Stimulated activated CD4-positive, alpha-beta T cell treated with anti-CD3 and anti-CD28 coated beads, Interleukin-2, amount 100 ng/mL, for 4 hours (primary cell): ENCODE data around the gene SEMA6B.
A peak's percentile ranks its signal among the peaks of the same experiment; 100 is the strongest.
"Not testable (repeated sequence)": the region's sequence is repeated elsewhere in the genome, so short reads cannot be mapped to it uniquely, and the experiment has no call there.

Experiments
- DNase-seq: peaks from one replicate; pipeline ENCODE4 v3.0.0-alpha.2; 2020; ENCODE audit warnings: low read depth

Gene SEMA6B

DNA sequence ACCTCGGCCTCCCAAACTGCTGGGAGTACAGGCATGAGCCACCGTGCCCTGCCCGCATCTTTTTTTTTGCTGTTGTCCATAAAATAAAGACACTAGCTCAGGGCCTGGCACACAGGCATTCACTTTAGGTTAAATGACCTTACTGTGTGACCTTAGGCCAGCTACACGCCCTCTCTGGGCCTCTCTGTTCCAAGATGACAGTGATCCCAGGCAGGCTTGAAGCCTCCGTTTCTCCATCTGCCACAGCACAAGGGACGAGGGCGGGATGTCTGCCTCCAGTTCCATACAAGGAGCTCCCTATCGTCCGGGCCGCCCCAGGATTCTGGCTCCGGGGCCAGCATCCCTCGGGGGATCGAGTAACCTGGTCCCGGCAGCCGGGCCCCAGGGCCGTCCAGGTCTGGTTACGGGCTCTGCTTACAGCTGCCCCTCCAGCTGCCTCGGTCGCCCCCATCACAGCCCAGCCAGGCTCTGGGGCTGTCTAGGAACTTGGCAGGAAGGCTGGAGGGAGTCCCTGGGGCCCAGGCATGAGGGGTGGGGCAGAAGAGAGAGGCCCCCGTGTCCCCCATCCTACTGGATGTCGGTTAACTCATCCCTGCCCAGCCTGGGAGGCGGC lies 11.9 kb upstream of the SEMA6B start:
- no peak for DNase-seq

DNA sequence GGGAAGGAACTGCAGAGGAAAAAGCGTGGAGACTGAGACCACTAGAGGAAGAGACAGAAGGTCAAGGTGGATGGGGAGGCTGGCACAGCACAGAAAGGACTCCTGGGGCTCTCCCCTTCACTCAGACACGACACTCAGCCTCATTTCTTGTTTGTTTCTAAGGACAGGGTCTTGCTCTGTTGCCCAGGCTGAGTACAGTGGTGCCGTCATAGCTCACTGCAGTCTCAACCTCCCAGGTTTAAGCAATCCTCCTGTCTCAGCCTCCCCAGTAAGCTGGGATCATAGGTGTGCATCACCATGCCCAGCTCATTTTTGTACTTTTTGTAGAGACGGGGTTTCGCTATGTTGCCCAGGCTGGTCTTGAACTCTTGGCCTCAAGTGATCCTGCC lies 11.4 kb upstream of the SEMA6B start:
- DNase-seq: no peak

DNA sequence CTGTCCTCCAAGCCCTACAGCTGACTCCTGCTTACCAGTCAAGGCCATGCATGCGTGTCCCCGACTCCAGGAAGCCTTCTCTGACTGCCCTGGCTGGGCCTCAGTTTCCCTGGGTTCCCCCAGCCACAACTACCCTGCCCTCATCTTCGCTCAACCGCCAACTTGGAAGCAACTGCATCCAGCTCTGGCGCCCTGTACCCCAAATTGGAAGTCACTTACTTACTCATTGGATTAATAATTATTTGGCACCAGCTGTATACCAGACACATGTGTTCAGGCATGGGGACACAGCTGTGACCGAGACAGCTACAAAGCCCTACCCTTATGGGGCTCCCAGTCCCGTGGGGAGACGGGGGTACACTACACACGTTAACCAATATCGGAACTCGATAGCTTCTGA lies 10.9 kb upstream of the SEMA6B start:
- DNase-seq: no peak

DNA sequence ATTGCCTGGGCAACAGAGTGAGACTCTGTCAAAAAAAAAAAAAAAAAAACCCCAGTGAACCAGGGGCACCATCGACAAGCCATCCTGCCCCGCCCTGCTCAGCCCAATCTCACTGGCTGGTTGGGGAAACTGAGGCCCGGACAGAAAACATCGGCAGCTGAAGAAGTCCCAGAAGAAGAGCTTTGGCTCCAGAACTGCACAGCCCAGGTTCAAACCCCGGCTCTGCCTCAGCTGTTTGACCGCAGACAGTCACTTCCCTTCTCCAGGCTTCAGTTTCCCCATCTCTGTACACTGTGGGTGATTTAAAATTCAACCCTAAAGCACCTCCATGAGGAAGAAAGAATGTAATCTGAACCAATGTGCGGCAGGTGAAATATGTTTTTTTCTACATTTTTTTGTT lies 9.4 kb upstream of the SEMA6B start:
- DNase-seq: no peak

DNA sequence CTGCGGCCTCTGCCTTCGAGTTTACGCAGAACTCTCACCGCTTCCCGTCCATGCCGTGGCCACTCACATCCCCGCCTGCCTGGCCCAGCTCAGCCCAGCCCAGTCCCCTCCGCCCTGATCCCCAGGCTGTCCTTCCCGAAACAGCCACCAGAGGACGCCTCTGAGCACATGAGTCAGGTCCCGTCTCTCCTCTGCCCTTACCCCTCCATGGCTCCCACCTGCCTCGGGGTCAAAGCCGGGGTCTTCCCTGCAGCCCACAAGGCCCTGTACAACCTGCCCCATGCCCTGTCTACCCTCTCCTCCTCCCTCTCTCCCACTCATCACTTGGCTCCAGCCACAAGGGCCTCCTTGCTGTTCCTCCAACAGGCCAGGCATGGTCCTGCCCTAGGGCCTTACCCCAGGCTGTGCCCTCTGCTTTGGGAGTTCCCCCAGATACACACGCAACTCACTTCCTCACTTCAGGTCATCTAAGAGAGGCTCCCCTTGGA lies 8.1 kb upstream of the SEMA6B start:
- DNase-seq: peak; percentile 18

DNA sequence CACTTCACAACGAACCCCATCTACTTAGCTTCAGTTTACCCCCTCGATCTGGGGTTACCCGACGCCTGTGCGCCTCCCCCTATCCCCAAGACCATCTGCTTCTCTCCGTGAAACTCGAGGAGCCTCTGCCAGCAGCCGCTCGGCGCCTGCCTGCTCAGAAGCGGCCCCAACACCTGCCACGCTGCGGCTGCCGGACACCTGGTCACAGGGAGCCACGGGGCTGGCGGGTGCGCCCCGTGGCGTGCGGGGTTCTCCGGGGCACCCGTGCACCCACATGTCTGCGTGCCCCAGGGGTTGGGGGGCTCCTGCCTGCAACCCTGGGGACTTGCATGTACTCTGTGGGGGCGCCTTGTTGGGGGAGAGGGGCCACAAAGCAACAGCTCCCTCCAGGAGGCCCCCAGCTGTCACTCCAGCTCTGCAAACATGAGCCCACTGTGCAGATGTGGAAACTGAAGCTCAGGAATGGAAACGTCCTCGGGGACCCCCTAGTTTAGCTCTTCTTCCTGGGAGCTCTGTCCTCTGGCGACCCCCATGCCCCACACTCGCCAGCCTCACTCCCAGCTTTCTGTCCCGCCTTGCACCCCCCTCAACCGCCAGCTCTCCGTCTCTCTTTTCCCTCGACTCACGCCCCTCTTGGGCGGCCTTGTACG lies 7.0 kb upstream of the SEMA6B start:
- DNase-seq: no peak

DNA sequence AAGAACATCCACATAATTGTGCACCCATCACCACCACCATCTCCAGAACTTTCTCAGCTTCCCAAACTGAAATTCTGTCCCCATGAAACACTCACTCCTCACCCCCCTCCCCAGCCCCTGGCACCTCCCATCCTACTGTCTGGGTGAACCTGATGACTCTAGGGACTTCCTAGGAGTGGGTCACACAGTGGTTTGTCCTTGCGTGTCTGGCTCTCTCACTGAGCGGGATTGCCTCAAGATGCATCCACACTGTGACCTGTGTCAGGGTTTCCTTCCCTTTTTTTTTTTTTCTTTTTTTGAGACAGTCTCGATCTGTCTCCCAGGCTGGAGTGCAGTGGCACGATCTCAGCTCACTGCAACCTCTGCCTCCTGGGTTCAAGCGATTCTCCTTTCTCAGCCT lies 4.1 kb upstream of the SEMA6B start:
- not testable (repeated sequence) for DNase-seq

DNA sequence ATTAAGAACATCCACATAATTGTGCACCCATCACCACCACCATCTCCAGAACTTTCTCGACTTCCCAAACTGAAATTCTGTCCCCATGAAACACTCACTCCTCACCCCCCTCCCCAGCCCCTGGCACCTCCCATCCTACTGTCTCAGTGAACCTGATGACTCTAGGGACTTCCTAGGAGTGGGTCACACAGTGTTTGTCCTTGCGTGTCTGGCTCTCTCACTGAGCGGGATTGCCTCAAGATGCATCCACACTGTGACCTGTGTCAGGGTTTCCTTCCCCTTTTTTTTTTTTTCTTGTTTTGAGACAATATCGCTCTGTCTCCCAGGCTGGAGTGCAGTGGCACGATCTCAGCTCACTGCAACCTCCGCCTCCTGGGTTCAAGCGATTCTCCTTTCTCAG lies 2.6 kb upstream of the SEMA6B start:
- DNase-seq: not testable (repeated sequence)

DNA sequence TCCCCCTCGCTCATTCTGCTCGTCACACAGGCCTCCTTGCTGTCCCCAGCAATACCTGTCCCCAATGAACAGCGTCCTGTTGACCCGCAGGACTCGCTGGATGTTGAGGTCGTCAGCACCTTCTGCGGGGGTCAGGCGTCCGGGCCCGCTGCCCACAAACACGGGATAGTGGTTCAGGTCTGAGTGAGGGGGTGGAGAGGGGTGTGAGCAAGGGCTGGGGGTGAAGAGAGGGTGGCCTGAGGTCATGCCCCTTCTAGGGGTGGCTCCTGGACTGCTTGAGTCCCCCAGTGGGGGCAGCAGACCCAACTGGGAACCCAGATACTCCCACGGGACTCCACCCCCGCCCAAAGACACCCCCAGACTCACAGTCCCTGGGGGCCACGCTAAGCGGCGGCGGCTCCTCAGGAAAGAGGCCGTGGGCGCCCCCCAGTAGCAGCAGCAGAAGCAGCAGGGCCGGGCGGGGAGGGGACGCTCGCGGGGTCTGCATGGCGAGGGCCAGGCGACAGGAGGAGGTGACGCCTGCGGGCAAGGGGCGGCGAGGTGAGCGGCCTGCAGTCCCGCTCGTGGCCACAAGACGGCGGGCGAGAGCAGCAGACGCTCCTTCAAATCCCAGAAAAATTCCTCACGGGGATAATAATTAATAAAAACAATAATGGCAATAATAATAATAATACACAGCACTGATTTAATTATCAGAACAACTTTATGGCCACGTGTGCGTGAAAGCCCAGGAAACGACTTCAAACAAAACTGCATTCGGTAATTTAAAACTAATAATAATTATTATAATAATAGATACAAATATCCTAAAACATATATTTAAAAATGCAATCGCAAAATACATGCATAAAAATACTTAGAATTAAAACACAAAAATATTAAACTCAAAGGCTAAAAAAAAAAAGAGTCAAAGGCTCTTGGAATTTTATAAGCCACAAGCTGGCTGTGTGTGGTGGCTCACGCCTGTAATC lies 1.2 kb downstream of the SEMA6B start:
- DNase-seq: no peak

DNA sequence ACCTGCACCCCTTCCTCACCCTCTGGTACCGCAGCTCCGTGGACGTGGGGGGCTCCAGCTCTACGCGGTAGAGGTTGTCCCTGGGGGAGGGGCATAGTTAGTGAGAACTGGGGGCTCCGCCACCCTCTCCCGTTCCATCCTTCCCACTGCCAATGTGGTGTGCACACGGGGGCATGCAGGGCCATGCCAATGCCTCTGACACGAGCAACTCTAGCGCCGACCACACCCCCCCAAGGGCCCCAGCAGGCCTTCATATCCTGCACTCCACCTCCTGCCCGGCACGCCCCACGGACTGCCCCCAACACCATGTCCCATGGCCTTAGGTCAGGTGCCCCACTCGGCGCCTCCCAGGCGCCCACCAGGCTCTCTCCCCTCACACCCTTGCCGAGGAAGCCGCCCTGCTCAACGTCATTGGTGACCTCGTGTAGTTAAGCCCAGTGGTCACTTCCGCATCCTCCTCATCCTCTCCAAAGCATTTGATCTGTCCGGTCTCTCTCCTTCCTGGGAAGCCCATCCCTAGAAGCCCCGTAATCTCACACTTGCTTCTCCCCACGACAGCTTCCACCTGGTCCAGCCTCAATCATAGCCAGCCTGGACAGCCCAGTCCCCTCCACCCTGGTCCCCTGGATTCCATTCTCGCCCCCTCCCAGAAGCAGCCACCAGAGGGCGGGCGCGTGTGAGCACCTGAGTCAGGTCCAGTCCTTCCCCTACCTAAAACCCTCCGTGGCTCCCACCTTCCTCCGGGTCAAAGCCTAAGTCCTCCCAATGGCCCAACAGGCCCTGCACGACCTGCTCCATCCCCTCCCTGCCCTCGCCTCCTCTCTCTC lies 2.1 kb downstream of the SEMA6B start:
- no peak for DNase-seq

DNA sequence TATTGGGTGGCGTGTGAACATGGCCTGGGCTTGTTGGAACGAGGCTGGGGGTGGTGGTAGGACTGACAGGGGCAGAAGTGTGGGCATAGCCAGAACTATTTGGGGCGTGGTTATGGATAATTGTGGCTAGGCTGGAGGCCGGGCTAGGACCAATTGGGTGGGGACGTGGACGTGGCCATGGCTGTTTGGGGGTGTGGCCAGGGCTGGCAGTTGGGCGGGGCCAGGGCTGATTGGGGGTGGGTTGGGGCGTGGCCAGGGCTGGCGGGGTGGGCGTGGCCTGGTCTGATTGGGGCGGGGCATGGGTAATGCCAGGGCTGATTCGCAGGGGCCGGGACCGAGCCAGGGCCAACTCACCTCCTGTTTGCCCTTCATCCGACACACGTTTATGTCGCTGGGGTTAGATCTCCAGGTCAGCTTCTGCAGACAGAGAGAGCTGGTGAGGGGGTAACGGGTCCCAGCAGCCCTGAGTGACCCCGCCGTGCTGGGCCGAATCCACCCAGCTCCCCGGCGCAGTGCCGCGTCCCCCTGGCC lies 2.8 kb downstream of the SEMA6B start:
- DNase-seq: no peak

DNA sequence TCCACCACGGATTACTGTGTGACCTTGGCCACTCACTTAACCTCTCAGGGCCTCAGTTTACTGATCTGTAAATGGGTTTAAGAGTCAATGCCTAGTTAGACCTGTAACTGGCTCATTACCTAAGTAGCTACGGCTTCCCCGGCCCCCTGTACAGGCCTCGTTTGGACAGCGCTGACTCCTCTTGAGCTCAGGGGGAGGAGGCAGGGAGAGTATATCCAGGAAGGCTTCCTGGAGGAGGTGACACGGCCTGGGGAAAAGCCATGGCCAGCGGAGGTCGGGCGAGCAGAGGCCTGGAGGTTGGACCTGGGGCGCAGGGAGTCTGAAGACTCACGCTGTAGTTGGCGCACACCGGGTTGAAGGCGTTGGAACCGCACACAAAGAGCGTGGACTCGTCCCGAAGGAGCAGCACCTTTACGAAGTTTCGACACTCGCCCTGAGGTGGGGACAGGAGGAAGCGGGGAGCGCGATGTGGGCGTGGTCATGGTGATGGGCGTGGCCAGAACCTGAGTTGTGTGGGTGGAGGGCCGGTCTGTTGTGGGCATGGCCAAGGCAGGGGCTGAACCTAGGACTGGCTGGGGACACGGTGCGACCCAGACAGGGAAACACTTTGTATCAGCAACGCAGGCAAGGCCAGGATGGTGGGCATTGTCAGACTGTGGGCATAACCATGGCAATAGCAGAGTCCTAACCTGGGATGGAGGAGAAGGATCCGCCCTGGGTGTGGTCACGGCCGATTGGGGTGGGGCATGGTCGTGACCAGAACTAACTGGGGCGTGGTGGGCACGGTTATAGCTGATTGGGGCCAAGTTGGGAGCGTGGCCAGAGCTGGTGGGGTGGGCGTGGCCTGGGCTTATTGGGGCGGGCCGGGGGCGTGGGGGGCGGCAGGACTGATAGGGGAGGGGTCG lies 3.6 kb downstream of the SEMA6B start:
- no peak for DNase-seq

DNA sequence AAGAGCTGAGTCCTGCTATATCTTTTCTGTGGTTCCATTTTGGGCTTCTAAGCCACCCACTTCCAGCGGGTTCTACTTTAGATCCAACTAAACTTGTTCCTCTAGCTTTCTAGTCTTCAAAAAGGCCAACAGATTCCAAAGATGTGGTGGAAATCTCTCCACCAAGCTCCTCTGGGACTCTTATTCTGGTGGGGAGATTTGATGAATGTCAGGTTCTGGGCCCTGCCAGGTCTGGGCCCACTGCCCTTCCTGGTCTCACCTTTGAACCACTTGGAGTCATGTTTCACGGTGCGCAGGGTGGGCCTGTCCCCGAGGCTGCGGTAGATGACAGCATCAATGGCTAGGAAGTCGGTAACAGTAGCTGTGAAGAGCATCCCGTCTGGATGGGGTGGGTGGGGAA lies 4.8 kb downstream of the SEMA6B start:
- DNase-seq: no peak

DNA sequence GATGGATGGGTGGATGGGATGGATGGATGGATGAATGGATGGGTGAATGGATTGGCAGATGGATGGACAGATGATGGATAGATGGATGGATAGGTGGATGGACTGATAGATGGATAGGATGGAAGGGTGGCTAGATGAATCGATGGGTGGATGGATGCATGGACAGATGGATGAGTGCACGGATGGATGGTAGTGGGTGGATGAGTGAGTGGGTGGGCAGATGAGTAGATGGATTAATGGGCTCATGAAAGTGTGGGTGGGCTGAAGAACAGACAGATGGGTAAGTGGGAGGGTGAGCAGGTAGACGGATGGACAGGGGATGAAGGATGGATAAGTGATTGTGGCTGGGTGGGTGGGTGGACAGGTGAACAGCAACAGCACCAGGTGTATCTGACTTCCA lies 5.7 kb downstream of the SEMA6B start:
- no peak for DNase-seq

DNA sequence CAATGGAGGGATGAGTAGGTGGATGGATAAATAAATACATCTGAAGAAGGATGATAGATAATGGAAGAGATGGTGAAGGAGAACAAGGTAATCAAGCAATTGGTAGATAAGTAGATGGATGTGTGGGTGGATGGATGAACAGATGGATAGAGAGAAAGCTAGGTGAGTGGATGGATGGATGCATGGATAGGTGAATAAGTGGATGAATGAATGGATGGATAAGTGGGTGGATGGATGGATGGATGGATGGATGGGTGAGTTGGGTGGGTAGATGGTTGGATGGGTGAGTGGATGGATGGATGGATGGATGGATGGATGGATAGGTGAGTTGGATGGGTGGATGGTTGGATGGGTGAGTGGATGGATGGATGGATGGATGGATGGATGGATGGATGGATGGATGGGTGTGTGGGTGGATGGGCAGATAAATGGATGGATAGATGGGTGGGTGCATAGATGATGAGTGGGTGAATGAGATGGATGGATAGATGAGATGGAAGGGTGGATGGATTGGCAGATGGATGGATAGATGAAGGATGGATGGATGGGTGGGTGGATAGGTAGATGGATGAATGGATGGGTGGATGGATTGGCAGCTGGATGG lies 6.3 kb downstream of the SEMA6B start:
- no peak for DNase-seq

DNA sequence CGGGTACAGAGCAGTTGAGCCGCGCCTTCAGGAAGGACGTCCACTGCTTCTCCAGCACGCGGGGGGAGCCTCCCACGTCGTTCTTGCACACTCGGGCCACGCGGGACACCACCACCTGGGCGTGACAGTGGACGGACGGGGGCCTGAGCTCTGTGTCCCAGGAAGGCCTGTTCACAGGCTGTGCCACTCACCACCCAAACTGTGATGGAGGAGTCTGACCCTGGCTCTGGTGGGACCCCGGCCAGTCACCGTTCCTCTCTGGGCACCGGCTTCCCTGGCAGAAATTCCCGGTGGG lies 7.0 kb downstream of the SEMA6B start:
- no peak for DNase-seq

DNA sequence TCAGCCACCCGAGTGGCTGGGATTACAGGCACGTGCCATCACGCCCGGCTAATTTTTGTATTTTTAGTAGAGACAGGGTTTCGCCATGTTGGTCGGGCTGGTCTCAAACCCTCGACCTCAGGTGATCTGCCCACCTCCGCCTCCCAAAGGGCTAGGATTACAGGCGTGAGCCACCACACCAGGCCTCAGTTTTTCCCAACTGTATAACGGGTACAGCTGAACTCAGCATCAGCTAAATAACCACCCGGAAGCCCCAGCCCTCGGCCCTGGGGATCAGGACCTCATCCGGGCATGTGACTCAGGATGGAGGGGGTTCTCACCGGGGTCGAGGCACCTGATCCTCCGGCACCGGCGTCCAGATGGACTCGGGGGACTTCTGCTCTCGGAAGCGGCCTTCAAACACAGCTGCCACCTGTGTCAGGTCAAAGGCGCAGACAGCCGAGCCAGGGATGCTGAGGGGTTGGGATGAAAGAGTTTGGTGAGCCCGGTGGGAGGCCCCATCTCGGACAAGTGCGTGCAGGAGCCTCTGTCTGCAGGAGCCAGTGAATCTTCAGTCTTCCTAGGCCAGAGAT lies 8.9 kb downstream of the SEMA6B start:
- DNase-seq: no peak

DNA sequence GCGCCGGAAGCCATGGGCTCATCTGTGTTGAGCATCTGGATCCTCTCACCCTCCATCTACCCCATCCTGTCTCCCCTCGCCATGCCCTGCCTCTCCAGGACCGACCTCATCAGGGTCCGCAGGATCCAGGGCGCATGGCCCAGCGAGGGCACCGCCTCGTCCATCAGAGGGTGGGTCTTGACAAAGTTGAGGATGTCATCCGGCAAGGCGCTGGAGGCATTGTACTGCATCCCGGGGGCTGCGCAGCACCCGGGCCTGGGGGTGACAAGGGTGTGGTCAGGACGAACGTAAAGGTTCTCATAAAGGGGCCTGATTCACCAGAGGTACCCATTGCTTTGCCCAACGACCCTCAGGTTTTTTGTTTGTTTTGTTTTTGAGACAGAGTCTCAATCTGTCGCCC lies 9.5 kb downstream of the SEMA6B start:
- DNase-seq: no peak

DNA sequence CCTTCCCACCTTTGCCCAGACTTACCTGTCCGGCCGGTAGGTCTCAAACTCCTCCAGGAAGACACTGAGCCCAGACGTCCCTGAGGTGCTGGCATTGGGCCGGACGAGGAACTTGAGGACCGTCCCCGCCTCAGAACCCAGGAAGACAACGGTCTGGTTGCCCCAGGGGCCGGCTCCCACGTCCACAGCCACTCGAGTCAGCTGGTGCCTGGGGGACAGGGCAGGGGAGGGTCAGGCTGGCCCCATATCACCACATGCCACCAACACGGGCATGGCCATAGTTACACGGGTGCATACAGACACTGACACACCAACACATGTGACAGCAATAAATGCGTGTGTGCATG lies 11.3 kb downstream of the SEMA6B start:
- DNase-seq: no peak
